ENCODE data around the gene UBE2B.

DNA sequence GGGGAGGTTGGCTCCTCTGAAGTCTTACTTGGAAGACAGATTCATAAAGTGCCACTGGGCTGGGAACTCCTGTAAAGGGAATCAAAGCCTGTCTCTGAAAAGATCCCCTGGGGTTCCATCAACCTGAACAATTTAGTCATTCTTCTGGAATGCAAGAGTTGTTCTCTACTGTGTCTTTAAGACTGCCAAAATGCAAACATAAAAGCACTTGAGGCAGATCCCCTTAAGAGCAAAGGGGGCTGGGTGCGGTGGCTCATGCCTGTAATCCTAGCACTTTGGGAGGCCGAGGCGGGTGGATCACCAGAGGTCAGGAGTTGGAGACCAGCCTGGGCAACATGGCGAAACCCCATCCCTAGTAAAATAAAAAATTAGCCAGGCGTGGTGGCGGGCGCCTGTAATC is 23.6 kb downstream of the UBE2B start:
- TF ChIP-seq, protein P1, sequence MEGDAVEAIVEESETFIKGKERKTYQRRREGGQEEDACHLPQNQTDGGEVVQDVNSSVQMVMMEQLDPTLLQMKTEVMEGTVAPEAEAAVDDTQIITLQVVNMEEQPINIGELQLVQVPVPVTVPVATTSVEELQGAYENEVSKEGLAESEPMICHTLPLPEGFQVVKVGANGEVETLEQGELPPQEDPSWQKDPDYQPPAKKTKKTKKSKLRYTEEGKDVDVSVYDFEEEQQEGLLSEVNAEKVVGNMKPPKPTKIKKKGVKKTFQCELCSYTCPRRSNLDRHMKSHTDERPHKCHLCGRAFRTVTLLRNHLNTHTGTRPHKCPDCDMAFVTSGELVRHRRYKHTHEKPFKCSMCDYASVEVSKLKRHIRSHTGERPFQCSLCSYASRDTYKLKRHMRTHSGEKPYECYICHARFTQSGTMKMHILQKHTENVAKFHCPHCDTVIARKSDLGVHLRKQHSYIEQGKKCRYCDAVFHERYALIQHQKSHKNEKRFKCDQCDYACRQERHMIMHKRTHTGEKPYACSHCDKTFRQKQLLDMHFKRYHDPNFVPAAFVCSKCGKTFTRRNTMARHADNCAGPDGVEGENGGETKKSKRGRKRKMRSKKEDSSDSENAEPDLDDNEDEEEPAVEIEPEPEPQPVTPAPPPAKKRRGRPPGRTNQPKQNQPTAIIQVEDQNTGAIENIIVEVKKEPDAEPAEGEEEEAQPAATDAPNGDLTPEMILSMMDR (IDR thresholded peaks at IDR 0.05) = no peak
- no peak for TF ChIP-seq POLR2A (IDR thresholded peaks at IDR 0.05)

All from Peyer's patch (tissue), 4 donors.